G401 (cell line): Measurements from ENCODE around the gene TXLNG. TPM values are rescaled to one million over a fixed set of nuclear protein-coding genes. Genes with fewer than 3 reads are reported as not detected.

Experiments used
- DNase-seq: peaks from one replicate; pipeline ENCODE4 v3.0.0-alpha.2; 2015; ENCODE audit warnings: low spot score
- in situ Hi-C: cut with HindIII; loops from 2 replicates; pipeline ENCODE4 v1.10.0; 2016; ENCODE audit warnings: low sequenced_read_pairs, mixed read lengths
- total RNA-seq: library from RNA; depleted of rRNA; stranded (reverse); fragments of >200 nt; shearing (Covaris generic); gene quantifications from 2 replicates; pipeline ENCODE4 v1.2.3, GENCODE V29; 2014

The TXLNG gene
- total RNA-seq, 1 experiment from 2014 or later = 20.7 TPM

DNA sequence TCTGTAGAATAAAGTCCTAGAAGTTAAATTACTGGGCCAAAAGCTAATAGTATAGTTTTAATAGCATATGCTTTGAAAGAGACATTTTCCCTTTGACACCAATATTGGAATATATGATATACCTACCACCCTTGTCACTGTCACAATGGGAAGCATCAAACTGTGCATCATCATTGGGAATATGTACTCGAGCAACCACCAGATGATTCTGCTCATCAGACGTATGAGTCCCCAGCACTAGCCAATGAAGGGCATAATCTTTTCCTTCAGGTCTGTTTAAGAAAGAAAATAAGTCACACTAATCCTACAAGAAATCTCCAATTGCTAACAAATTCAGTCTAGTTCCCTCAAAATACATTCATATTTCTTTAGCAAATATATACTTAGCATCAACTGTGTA is 76.6 kb downstream of the TXLNG start:
- DNase-seq = no peak
- in situ Hi-C loops = no loop called here

DNA sequence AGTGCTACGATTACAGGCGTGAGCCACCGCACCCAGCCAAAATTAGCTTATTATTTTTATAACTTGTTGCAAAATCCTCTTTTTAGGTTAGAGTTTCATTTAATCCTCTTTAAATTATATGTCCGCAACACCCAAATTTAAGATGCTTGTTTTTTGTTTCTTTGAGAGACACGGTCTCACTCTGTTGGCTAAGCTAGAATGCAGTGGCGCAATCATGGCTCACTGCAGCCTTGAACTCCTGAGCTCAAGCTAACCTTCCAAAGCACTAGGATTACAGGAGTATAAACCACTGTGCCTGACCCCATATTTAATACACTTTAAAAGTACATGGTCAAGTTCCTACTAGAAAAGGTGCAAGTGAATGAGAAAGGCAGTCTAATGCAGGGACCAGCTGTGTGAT is 81.7 kb downstream of the TXLNG start:
- in situ Hi-C loops = no loop called here
- DNase-seq = no peak

DNA sequence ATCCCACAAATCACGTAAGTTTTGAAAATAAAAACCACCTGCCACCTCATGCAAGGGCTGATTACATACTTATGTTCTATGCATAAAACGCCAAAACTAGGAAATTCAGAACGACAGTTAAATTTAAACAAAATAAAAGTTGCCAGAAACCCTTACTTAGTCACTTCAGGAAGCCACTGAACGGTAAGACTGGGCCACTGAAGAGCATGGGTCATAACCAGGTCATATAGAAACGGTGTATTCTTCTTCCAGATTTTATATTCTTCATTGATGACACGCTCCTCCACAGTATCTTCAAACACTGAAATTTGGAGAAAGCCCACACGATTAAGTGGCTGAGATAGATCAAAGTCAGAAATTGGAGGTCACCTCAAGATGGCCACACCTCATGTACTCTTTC is 82.7 kb downstream of the TXLNG start:
- in situ Hi-C loops = no loop called here
- no peak for DNase-seq

DNA sequence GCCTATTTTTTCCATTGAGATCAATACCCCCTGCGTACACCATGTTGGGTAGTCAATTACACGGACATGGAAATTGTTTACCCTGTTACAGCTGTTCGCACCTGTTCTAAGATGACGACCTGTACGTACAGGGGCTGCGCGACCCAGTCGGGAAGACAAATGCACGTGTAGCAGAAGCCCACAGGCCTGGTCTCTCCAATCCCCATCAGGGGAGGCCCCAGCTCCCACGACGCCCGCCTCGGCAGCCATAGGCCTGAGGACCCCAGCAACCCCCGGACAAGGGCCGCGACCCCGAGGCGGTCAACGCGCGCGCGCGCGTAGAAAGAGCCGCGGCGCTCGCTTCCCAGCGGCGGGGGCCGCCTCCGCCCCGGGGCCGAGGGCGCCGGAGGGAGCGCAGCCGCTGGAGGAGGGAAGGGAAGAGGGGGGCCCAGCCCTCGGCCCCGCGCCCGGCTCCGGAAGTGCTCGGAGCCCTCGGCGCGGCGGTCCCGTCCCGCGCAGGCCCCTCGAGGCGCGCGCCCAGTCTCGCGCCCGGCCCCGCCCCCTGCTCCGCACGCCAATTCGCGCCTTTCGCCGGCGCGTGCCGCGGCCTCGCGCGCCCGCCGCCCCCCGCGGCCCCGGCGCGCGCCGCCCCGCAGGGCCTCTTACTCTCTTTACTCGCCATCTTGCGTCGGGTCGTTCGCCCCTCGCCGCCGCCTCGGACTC is 83.3 kb downstream of the TXLNG start:
- no peak for DNase-seq
- in situ Hi-C loops = no loop called here

DNA sequence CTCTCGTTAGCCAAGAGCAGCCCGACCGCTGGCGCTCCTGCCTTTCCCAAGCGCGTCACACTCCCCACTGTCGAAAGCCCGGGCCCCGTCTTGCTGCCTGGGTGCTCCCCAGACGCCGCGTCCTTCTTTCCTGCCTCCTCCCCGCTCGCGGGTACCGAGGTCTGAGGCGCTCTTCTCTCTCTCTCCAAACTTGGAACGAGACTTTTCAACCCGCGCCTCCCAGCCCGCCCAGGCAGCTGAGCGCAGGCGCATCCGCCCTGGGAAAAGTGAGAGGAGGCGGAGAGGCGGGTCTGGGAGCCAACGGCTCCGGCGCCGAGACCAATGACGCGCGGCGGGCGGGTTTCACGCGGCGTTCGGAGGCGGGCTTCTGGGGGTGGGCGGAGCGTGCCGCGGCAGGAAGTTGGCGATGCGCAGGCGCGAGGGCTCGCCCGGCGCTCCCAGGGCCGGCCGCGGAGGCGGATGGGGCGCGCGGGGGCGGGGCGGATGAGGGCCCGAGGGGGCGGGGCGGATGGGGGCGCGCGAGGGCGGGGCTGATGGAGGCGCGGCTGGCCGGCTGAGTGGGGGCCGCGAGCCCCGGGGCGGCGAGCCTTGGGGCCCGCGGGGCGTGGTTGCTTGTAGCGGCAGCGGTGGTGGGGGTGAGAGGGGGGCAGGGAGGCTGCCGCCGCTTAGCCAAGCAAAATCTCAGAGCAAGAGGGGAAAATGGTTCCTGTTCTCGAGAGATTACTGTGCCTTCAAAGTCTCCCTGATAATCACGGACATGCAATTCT is 84.0 kb downstream of the TXLNG start, which contains the start of gene RBBP7:
Gene RBBP7 (minus strand): TSS at position 268 of the 767 bp plus-strand sequence. CDS start 309 bp downstream, outside the sequence.
- in situ Hi-C loops = no loop called here
- DNase-seq = peak; percentile 87

DNA sequence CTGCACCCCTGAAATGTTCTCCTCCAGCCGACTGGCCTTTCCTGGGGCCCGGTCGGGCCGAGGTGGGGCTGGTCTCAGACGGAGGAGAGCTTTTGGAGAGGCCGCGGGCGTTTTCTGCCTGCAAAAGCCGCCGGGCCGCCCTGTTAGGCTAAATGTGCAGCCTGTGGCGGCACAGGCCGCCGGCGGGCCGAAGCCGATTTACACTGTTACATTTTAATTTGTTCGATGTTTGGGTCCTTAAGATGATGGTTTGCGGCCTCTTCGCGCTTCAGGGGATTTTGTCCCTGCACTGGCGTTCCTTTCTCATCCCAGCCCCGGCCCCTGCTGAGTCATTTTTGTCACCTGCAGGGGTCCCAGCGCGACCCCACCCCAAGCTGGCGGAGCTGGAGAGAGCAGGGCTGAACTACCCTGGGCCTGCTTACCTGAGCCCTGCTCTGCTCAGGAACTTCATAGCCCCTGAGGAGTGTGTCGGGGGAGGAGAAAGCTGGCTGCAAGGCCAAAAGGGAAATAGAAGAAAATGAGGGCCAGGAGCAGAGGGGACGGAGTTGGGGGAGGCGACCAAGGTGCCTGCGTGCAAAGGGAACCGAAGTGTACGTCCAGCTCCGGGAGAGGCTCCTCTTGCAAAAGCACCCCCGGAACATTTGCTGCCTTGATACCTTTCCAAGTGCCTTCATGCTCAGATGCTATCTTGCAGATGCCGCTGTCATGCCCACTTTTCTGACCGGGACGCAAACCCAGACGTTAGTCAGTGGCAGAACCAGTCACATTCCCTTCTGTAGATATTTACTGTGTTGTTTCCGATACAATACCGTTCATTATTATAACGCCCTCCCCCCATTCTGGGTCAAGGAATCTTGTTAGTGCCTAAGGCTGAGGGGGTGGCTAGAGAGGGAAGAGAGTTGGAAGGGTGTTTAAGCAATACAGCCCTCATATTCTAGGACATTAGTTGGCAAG is 84.9 kb downstream of the TXLNG start:
- DNase-seq = peak; percentile 52

DNA sequence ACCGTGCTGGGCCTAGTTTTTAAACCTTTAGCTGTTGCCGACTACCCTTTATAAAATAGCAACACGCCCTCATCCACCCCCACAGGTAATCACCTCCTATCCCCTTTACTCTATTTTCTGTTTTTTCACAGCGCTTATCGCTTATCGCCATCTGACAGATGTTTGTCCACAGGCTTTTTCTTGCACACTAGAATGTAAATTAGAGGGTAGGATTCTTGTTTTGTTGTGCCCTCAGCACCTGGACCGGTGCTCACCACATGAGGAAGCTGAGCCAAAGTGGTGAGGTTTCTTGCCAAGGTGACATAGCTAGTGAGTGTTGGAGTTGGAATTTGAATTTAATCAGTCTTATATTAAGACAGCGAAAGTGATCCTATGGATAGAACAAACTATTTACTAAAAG is 86.8 kb downstream of the TXLNG start:
- in situ Hi-C loops = no loop called here
- no peak for DNase-seq

More for the DNA sequence above, 84.9 kb downstream of the TXLNG start:
- in situ Hi-C loops = no loop called here

DNA sequence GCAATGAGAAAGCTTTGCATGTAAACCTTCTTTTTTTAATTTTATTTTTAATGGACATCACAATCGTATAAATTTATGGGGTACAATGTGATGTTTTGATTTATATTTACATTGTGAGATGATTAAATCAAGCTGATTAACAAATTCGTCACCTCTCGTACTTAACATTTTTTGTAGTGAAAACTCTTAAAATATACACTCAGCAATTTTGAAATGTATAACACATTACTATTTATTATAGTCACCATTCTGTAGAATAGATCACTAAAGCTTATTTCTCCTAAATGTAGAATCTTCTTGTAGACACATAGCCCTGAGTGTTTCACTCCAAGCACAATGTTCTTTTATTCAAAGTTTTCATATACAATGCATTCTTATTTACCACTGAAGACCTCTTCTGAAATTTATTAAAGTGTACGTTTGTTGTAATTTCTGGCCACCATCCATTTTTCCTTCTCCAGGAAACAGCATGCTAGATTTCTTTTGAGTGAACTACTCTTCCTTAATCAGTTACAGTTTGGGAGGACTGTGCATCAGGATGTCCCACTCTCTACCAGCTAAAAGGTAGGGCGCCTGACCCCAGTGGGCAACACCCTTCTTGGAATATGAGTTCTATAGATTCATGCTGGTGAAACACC is 88.3 kb downstream of the TXLNG start:
- no peak for DNase-seq
- in situ Hi-C loops = no loop called here

DNA sequence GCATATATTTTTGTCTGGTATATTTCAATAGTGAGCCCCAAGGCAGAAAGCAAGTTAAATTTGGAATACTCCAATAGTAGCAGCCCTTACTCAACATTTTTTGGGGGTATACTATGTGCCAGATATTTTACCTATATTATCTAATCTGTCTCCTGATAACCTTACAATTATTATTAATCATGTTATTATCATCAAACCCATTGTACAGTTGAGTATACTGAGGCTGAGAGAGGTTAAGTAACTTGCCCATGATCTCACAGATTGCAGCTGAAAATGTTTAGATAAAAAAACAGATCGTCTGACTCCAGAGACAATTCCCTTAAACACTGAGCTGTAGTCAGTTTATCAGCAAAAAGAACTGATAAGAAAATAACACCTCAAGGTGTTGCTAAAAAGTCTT is 90.4 kb downstream of the TXLNG start:
- in situ Hi-C loops = no loop called here

DNA sequence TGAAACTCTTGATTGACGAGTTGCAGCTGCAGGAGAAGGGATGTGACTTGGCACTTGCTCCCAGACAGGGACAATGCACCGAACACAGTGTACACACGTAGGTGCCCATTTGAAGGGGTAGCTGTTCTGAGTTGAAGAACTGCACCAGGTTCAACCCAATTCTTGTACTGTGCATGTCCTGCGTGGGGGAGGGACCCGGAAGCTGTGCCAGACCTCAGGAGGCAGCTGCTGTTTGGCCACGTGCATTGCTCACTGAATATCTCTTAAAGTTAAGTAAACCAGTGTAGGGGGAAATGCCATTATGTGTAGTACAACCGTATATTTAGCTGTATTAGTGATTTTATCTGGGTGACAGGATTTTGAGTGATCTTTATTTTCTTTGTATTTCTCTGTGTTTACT is 95.9 kb downstream of the TXLNG start:
- DNase-seq = peak; percentile 9
- in situ Hi-C loops = no loop called here

More for the DNA sequence above, 90.4 kb downstream of the TXLNG start:
- DNase-seq = no peak

DNA sequence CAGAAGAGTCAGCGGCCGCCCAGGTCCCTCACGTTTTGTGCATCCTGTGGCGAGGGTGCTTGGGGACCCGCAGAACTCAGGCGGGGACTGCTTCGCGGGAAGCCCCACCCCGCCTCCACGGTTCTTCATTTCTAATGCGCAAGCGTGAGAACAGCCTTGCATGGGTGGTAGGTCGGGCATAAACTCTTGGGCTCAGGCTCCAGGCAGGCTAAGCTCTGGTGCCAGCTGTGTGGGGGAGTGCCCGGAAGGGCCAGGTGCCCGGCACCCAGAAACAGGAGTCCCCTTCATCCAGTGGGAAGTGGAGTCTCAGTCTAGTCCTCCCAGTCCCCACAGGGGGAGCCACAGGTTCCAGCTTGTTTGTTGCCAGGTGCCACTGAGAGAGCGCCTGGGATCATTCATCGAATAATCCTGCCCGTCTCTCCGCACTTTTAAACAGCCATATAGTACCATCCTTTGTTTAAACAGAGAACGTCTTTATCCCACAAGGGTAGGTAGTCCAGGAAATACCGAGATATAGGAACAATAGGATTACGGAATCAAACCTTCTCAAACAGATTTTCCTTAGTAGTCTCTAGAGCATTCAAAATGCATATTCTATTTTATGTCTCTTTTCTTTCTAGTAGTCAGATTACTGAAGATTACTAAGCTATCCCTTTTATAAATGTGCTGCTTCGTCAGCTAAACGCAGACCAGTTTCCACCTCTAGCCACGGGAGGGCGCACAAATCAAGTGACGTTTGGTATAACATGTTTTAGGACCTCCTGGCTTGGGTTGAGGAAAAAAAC is 96.6 kb downstream of the TXLNG start:
- DNase-seq = peak; percentile 64
- in situ Hi-C loops = no loop called here

DNA sequence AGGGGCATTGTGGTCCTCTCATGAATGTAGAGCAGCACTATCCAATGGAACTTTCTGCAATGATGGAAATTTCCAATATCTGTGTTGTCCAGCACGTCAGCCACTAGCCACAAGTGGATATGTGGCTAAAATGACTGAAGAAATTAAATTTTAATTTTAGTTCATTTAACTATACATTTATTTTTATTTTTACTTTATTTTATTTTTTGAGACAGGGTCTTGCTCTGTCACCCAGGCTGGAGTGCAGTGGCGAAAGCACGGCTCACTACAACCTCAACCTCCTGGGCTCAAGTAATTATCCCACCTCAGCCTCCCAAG is 97.2 kb downstream of the TXLNG start:
- no peak for DNase-seq
- in situ Hi-C loops = no loop called here

DNA sequence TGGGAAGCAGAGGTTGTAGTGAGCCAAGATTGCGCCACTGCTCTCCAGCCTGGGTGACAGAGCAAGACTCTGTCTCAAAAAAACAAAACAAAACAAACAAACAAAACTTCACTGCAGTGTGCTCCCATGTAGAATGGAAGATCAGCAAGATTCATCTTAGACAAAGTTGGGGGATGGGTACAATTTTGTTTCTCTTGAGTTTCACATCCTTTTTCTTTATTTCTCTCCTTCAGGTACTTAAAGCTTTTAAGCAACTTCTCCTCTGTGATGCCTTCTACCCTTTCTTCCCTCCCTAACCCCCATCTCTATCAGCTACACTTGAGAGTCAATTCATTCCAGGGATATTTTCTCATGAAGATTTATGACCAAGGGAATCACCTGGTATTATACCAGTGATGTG is 99.4 kb downstream of the TXLNG start:
- no peak for DNase-seq
- in situ Hi-C loops = no loop called here

DNA sequence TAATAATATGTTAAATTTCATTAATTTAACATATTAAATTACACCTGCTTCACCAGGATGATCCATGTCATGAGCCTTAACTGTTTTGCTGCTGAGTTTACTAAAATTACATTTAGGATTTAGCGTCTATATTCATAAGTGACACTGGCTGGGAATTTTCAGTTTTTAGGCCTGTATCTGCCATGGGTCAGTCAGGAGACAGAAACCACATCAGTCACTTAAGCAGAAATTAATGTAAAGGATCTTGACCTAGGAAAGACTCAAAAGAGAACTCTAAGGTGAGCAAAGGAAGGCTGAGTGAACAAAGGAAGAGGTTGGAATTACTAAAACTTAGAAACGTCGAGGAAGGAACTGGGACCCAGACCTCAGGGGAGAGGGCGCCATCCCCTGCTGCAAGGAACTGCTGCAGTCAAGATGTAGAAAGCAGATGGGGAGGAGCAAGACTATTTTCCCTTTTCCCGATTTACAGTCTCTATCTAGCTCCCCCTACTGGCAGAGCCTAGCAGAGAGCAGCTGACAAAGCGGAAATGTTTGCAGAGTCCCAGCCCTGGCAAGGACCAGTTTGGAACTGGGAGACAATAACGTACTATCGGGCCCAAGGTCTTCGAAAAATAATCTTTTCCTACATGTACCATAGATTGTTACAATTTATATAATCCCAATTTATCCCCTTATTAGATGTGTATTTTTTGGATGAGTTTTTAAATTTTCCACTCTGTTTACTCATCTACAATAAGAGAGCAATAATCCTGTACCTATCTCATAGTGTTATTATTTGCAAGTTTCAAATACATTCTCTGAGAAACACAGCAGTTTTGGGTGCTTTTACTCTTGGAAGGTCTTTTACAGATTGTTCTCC is 106.5 kb downstream of the TXLNG start:
- DNase-seq = peak; percentile 70
- in situ Hi-C loops = no loop called here
